GM06990 (cell line): ENCODE measurements around the gene SYT2.
"Not testable (repeated sequence)": the region's sequence is repeated elsewhere in the genome, so short reads cannot be mapped to it uniquely, and the experiment has no call there.

Experiments
- DNase-seq: peaks from one replicate; pipeline ENCODE4 v3.0.0-alpha.2; 2011; ENCODE audit not compliant: insufficient read length; ENCODE audit errors: extremely low read depth
- H3K27me3 ChIP-seq: replicated peaks from 2 replicates; pipeline ENCODE4 v1.6.0; 2011; ENCODE audit warnings: low read length; ENCODE audit not compliant: control insufficient read depth, insufficient read depth
- H3K36me3 ChIP-seq: 2 replicates; pipeline ENCODE4 v1.5.1; 2011; ENCODE audit warnings: low read length; ENCODE audit not compliant: control insufficient read depth, insufficient read depth
- H3K4me3 ChIP-seq: replicated peaks from 2 replicates; pipeline ENCODE4 v1.5.1; 2011; ENCODE audit warnings: low read depth, mild to moderate bottlenecking, control low read depth, low read length
- TF ChIP-seq, protein P1 (sequence below): IDR thresholded peaks from 2 replicates; pipeline ENCODE4 v1.5.1; 2011; ENCODE audit warnings: low read length, control low read depth, mild to moderate bottlenecking, inconsistent platforms; ENCODE audit not compliant: insufficient read depth, poor library complexity, severe bottlenecking

The SYT2 gene

DNA sequence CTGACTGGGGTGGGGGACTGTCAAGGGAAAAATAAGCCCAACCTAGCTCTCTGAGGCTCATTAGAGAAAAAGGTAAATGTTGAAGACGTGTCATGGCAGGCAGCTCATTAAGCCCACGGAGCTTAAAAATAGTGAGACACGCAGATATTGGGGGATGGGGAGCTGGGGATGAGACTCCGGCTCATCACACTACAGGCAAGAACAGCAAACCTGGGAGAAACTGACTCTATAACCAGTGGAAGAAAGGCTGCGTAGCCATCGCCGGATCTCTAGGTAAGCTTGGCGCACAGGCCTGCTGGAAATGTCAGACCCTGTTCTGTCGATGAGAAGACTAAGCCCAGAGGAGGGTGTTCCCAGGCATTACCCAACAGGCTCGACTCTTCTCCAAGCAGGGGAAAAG lies 78.0 kb downstream of the SYT2 start:
- Histone ChIP-seq H3K36me3 (no peaks in the 10 kb centered on the region), H3K4me3 (no peak overlapping the region), H3K27me3 (peaks cover 2% of the 10 kb centered on the region; the same call in 1 of the 2 replicates)
- no peak for DNase-seq
- TF ChIP-seq, protein P1, sequence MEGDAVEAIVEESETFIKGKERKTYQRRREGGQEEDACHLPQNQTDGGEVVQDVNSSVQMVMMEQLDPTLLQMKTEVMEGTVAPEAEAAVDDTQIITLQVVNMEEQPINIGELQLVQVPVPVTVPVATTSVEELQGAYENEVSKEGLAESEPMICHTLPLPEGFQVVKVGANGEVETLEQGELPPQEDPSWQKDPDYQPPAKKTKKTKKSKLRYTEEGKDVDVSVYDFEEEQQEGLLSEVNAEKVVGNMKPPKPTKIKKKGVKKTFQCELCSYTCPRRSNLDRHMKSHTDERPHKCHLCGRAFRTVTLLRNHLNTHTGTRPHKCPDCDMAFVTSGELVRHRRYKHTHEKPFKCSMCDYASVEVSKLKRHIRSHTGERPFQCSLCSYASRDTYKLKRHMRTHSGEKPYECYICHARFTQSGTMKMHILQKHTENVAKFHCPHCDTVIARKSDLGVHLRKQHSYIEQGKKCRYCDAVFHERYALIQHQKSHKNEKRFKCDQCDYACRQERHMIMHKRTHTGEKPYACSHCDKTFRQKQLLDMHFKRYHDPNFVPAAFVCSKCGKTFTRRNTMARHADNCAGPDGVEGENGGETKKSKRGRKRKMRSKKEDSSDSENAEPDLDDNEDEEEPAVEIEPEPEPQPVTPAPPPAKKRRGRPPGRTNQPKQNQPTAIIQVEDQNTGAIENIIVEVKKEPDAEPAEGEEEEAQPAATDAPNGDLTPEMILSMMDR: no peak

GRCh38 chr1:202631076-202631923 lies 79.0 kb downstream of the SYT2 start:
- TF ChIP-seq, protein P1: no peak
- Histone ChIP-seq H3K27me3 (peaks cover 2% of the 10 kb centered on the region; the same call in 1 of the 2 replicates), H3K36me3 (no peaks in the 10 kb centered on the region), H3K4me3 (no peak overlapping the region)
- no peak for DNase-seq

- TF ChIP-seq, protein P1: no peak
- no peak for DNase-seq
Measured at GRCh38 chr1:202630541-202630940, 79.7 kb downstream of the SYT2 start.

GRCh38 chr1:202630096-202630495 lies 80.2 kb downstream of the SYT2 start:
- H3K36me3 ChIP-seq, H3K27me3 ChIP-seq, H3K4me3 ChIP-seq, DNase-seq: not testable (repeated sequence)

More at GRCh38 chr1:202630541-202630940, 79.7 kb downstream of the SYT2 start:
- Histone ChIP-seq H3K36me3 (no peaks in the 10 kb centered on the region), H3K4me3 (no peak overlapping the region), H3K27me3 (peaks cover 2% of the 10 kb centered on the region; the same call in 1 of the 2 replicates)

DNA sequence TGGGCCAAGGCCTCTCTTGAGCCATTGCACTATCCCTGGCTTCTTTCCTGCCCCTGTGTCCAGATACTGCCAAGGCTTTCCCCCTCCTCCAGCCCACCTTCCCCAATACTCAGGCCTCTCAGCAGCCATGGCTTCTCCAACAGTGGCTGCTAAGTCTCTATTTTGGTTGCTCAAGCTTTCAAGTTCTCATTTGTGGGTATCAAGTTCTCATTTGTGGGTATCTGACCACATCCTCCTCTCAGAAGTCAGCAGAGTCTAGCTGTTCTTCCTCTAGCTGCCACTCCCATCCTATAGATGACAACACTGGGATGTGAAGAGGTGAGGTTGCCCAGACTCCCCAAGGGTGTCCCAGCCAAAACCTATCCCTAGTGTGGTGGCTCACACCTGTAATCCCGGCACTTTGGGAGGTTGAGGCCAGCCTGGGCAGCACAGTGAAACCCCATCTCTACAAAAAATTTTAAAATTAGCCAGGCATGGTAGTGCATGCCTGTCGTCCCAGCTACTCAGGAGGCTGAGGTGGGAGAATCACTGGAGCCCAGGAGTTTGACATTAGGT lies 80.9 kb downstream of the SYT2 start:
- not testable (repeated sequence) for DNase-seq, H3K27me3 ChIP-seq, H3K36me3 ChIP-seq, H3K4me3 ChIP-seq

GRCh38 chr1:202628646-202629215 lies 81.5 kb downstream of the SYT2 start:
- no peaks in the 10 kb centered on the region for H3K36me3 ChIP-seq
- no peak overlapping the region for H3K4me3 ChIP-seq
- H3K27me3 ChIP-seq: peaks cover 2% of the 10 kb centered on the region; the same call in 1 of the 2 replicates
- TF ChIP-seq, protein P1: no peak
- no peak for DNase-seq
